Panc1 (cell line): ENCODE results near the gene ZNF451.
A peak's percentile ranks its signal among the peaks of the same experiment; 100 is the strongest.

Source experiments
- POLR2AphosphoS5 ChIP-seq: IDR thresholded peaks from 2 replicates; pipeline ENCODE4 v1.6.1; 2012; ENCODE audit warnings: mild to moderate bottlenecking, low read depth, low read length, moderate library complexity
- TF ChIP-seq, protein P1 (sequence below): fragments of 450-650 bp; IDR thresholded peaks from 2 replicates; pipeline ENCODE4 v1.5.1; 2017; ENCODE audit warnings: mild to moderate bottlenecking
- TF ChIP-seq, protein P2 (sequence below), 2 experiments: IDR thresholded peaks; 2 replicates each; pipeline ENCODE4 v1.6.1; 2011 to 2012; ENCODE audit warnings: low read depth in 2 of 2, control low read depth in 1 of 2, low read length in 1 of 2, mild to moderate bottlenecking in 1 of 2, moderate library complexity in 1 of 2; ENCODE audit not compliant: insufficient read depth in 1 of 2

DNA sequence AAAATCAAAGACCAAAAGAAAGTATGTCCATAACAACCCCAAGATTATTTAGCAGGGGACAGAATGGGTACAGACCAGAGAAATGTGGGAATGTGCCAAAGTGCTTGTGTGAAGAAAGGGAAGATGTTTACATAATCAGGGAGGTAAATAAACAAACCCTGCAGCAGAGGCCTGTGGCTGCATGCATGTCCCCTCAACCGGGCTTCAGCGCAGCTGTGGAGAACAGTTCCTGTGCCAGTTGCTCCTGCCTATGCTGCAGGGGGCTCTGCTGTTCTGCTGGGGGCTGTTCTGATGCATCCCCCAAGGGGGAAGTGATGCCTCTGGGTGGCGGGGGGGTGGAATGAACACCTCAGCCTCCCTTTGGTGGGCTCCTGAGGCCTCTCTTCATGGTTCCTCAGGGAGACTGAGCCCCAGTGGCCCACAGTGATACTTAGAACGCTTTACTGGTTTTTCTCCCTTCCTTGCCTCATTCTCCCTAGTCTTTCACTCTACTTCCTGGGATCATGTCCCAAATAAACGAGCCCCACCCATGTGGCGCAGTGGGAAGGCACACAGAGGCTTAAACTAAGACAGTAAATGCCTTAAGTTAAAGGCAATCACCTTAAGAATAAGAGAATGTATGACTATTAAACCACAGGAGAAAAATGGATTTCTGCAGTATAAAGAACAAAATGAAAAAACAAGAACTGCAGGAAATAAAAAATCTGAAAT, 109.1 kb downstream of the ZNF451 start:
- TF ChIP-seq, protein P1, sequence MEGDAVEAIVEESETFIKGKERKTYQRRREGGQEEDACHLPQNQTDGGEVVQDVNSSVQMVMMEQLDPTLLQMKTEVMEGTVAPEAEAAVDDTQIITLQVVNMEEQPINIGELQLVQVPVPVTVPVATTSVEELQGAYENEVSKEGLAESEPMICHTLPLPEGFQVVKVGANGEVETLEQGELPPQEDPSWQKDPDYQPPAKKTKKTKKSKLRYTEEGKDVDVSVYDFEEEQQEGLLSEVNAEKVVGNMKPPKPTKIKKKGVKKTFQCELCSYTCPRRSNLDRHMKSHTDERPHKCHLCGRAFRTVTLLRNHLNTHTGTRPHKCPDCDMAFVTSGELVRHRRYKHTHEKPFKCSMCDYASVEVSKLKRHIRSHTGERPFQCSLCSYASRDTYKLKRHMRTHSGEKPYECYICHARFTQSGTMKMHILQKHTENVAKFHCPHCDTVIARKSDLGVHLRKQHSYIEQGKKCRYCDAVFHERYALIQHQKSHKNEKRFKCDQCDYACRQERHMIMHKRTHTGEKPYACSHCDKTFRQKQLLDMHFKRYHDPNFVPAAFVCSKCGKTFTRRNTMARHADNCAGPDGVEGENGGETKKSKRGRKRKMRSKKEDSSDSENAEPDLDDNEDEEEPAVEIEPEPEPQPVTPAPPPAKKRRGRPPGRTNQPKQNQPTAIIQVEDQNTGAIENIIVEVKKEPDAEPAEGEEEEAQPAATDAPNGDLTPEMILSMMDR = peak; percentile 10; the same call in 1 of the 2 replicates
- TF ChIP-seq POLR2AphosphoS5 = peak; percentile 39; the same call in 1 of the 2 replicates
- TF ChIP-seq, protein P2, sequence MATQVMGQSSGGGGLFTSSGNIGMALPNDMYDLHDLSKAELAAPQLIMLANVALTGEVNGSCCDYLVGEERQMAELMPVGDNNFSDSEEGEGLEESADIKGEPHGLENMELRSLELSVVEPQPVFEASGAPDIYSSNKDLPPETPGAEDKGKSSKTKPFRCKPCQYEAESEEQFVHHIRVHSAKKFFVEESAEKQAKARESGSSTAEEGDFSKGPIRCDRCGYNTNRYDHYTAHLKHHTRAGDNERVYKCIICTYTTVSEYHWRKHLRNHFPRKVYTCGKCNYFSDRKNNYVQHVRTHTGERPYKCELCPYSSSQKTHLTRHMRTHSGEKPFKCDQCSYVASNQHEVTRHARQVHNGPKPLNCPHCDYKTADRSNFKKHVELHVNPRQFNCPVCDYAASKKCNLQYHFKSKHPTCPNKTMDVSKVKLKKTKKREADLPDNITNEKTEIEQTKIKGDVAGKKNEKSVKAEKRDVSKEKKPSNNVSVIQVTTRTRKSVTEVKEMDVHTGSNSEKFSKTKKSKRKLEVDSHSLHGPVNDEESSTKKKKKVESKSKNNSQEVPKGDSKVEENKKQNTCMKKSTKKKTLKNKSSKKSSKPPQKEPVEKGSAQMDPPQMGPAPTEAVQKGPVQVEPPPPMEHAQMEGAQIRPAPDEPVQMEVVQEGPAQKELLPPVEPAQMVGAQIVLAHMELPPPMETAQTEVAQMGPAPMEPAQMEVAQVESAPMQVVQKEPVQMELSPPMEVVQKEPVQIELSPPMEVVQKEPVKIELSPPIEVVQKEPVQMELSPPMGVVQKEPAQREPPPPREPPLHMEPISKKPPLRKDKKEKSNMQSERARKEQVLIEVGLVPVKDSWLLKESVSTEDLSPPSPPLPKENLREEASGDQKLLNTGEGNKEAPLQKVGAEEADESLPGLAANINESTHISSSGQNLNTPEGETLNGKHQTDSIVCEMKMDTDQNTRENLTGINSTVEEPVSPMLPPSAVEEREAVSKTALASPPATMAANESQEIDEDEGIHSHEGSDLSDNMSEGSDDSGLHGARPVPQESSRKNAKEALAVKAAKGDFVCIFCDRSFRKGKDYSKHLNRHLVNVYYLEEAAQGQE (IDR thresholded peaks at IDR 0.05; ENCODE audit: insufficient read depth in 1 of 2, low read depth in 2 of 2, low read length in 1 of 2) = no peak
